SU-DHL-6 (cell line): ENCODE data around the gene CCDC187.

Experiments used
- CTCF ChIP-seq: fragments of 200-600 bp; sonication (generic); IDR thresholded peaks from one replicate; pipeline ENCODE4 v1.5.1; 2017; ENCODE audit warnings: antibody characterized with exemption, mild to moderate bottlenecking, low read length, moderate library complexity; ENCODE audit not compliant: insufficient read depth, poor library complexity, severe bottlenecking
- EZH2phosphoT487 ChIP-seq: fragments of 200-600 bp; sonication (generic), shearing (Covaris generic); conservative IDR thresholded peaks from 2 replicates; pipeline ENCODE4 v1.6.1; 2018; ENCODE audit warnings: mild to moderate bottlenecking, antibody characterized with exemption, low read length, moderate library complexity, mixed read lengths

GRCh38 chr9:136309101-136309801 lies 5.4 kb upstream of the CCDC187 start:
- TF ChIP-seq CTCF (no peak), EZH2phosphoT487 (no peak)
